Left renal pelvis (tissue), 4 donors: ENCODE data around the gene PLCB4. TPM values are rescaled to one million over a fixed set of nuclear protein-coding genes. Genes with fewer than 3 reads are reported as not detected.

Experiments
- DNase-seq, 4 donors: peaks; one replicate each; pipeline ENCODE4 v3.0.0-alpha.2; 2013; ENCODE audit warnings: low read depth in 4 of 4, low spot score in 3 of 4
- polyA plus RNA-seq, 4 donors: library from polyadenylated mRNA; unstranded; fragments of 120-200 nt; gene quantifications; one replicate each; pipeline ENCODE4 v1.2.1, GENCODE V29; 2013; ENCODE audit not compliant: insufficient read length in 4 of 4

Gene PLCB4
- polyA plus RNA-seq, 4 donors = 8.5 to 16.1 (median 13.8) TPM

GRCh38 chr20:9475456-9475855 lies 406.6 kb downstream of the PLCB4 start:
- DNase-seq = no peak

GRCh38 chr20:9476174-9476573 lies 407.3 kb downstream of the PLCB4 start:
- no peak for DNase-seq

GRCh38 chr20:9476637-9477036 lies 407.8 kb downstream of the PLCB4 start:
- DNase-seq = no peak

- no peak for DNase-seq
These were observed 409.9 kb downstream of the PLCB4 start for GRCh38 chr20:9478771-9479170.

- no peak for DNase-seq
These were observed 411.2 kb downstream of the PLCB4 start for GRCh38 chr20:9480066-9480465.

- no peak for DNase-seq
These were observed 413.3 kb downstream of the PLCB4 start for GRCh38 chr20:9482180-9482579.

GRCh38 chr20:9483131-9483530 lies 414.2 kb downstream of the PLCB4 start:
- DNase-seq = no peak

- no peak for DNase-seq
These were observed 416.9 kb downstream of the PLCB4 start for GRCh38 chr20:9485614-9486340.

- no peak for DNase-seq
These were observed 418.3 kb downstream of the PLCB4 start for GRCh38 chr20:9487231-9487630.

GRCh38 chr20:9488063-9488462 lies 419.2 kb downstream of the PLCB4 start:
- no peak for DNase-seq

- DNase-seq = no peak
These were observed 421.3 kb downstream of the PLCB4 start for GRCh38 chr20:9490161-9490560.

- no peak for DNase-seq
These were observed 421.7 kb downstream of the PLCB4 start for GRCh38 chr20:9490631-9491030.

- no peak for DNase-seq
These were observed 422.4 kb downstream of the PLCB4 start for GRCh38 chr20:9491324-9491723.

GRCh38 chr20:9492067-9492466 lies 423.2 kb downstream of the PLCB4 start:
- DNase-seq = no peak

- DNase-seq = no peak
These were observed 424.9 kb downstream of the PLCB4 start for GRCh38 chr20:9493803-9494202.

GRCh38 chr20:9495701-9496100 lies 426.8 kb downstream of the PLCB4 start:
- no peak for DNase-seq

- no peak for DNase-seq
These were observed 427.3 kb downstream of the PLCB4 start for GRCh38 chr20:9496155-9496554.

- DNase-seq = no peak
These were observed 429.4 kb downstream of the PLCB4 start for GRCh38 chr20:9498322-9498721.

GRCh38 chr20:9499126-9499899 lies 430.4 kb downstream of the PLCB4 start:
- DNase-seq = no peak

- no peak for DNase-seq
These were observed 431.2 kb downstream of the PLCB4 start for GRCh38 chr20:9500121-9500520.

GRCh38 chr20:9501473-9501872 lies 432.6 kb downstream of the PLCB4 start:
- DNase-seq = no peak
